Panc1 (cell line): ENCODE measurements around the gene SDCBP2.

ENCODE experiments used
- POLR2AphosphoS5 ChIP-seq: IDR thresholded peaks from 2 replicates; pipeline ENCODE4 v1.6.1; 2012; ENCODE audit warnings: mild to moderate bottlenecking, low read depth, low read length, moderate library complexity
- TF ChIP-seq, protein P1 (sequence below): fragments of 450-650 bp; IDR thresholded peaks from 2 replicates; pipeline ENCODE4 v1.5.1; 2017; ENCODE audit warnings: mild to moderate bottlenecking
- TF ChIP-seq, protein P2 (sequence below), 2 experiments: IDR thresholded peaks; 2 replicates each; pipeline ENCODE4 v1.6.1; 2011 to 2012; ENCODE audit warnings: low read depth in 2 of 2, control low read depth in 1 of 2, low read length in 1 of 2, mild to moderate bottlenecking in 1 of 2, moderate library complexity in 1 of 2; ENCODE audit not compliant: insufficient read depth in 1 of 2

DNA sequence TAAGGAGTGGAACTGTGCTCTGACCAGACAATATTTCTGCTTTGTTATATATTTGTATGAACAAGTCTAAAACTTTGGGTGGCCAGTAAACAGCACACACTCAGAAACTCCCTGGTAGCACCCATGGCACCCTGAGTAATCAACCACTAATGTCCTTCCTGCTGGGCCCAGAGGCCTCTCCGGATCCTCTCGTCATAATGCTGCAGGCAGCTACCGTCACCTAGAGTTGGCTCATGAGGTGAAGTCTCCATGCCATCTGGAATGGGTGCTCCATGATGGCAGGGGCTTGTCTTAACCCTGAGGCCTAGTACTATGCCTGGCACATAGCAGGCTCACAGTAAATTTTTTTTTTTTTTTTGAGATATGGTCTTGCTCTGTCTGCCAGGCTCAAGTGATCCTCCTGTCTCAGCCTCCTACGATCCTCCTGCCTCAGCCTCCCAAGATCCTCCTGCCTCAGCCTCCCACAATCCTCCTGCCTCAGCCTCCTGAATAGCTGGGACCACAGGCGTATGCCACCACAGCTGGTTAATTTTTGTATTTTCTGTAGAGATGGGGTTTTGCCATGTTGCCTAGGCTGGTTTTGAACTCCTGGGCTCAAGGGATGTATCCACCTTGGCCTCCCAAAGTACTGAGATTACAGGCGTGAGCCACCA lies 3.0 kb upstream of the SDCBP2 start:
- TF ChIP-seq, protein P1, sequence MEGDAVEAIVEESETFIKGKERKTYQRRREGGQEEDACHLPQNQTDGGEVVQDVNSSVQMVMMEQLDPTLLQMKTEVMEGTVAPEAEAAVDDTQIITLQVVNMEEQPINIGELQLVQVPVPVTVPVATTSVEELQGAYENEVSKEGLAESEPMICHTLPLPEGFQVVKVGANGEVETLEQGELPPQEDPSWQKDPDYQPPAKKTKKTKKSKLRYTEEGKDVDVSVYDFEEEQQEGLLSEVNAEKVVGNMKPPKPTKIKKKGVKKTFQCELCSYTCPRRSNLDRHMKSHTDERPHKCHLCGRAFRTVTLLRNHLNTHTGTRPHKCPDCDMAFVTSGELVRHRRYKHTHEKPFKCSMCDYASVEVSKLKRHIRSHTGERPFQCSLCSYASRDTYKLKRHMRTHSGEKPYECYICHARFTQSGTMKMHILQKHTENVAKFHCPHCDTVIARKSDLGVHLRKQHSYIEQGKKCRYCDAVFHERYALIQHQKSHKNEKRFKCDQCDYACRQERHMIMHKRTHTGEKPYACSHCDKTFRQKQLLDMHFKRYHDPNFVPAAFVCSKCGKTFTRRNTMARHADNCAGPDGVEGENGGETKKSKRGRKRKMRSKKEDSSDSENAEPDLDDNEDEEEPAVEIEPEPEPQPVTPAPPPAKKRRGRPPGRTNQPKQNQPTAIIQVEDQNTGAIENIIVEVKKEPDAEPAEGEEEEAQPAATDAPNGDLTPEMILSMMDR, result no peak
- TF ChIP-seq, protein P2, sequence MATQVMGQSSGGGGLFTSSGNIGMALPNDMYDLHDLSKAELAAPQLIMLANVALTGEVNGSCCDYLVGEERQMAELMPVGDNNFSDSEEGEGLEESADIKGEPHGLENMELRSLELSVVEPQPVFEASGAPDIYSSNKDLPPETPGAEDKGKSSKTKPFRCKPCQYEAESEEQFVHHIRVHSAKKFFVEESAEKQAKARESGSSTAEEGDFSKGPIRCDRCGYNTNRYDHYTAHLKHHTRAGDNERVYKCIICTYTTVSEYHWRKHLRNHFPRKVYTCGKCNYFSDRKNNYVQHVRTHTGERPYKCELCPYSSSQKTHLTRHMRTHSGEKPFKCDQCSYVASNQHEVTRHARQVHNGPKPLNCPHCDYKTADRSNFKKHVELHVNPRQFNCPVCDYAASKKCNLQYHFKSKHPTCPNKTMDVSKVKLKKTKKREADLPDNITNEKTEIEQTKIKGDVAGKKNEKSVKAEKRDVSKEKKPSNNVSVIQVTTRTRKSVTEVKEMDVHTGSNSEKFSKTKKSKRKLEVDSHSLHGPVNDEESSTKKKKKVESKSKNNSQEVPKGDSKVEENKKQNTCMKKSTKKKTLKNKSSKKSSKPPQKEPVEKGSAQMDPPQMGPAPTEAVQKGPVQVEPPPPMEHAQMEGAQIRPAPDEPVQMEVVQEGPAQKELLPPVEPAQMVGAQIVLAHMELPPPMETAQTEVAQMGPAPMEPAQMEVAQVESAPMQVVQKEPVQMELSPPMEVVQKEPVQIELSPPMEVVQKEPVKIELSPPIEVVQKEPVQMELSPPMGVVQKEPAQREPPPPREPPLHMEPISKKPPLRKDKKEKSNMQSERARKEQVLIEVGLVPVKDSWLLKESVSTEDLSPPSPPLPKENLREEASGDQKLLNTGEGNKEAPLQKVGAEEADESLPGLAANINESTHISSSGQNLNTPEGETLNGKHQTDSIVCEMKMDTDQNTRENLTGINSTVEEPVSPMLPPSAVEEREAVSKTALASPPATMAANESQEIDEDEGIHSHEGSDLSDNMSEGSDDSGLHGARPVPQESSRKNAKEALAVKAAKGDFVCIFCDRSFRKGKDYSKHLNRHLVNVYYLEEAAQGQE (IDR thresholded peaks at IDR 0.05; ENCODE audit: insufficient read depth in 1 of 2, low read depth in 2 of 2, low read length in 1 of 2), result no peak
- no peak for TF ChIP-seq POLR2AphosphoS5
